ENCODE results near the gene SPCS3.

DNA sequence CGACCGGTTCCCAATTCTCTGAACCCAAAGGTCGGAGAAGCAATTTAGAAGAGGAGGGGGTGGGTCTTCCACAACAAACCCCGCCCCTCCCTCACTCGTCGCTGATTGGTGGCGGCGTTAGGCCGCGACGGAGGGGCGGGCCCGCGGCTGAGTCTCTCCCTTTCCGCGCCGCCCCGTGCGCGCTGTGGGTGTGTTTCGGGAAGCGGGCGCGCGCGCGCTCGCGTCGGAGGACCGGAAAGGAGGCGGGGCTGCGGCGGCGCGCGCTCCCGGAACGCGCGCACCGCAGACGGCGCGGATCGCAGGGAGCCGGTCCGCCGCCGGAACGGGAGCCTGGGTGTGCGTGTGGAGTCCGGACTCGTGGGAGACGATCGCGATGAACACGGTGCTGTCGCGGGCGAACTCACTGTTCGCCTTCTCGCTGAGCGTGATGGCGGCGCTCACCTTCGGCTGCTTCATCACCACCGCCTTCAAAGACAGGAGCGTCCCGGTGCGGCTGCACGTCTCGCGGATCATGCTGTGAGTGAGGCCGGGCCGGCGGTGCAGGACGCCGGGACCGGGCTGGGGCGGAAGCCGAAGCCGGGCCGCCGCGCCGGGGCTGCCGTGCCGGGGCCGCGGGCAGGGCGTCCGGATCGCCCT lies at the start of gene SPCS3:
- TF ChIP-seq GATA3 (IDR thresholded peaks at IDR 0.05; ENCODE audit: low read depth, low read length) (no peak), GATA2 (IDR thresholded peaks at IDR 0.05; ENCODE audit: low read depth, low read length) (no peak)

Measured in SH-SY5Y (cell line).